GM10266 (cell line): ENCODE results near the gene PITRM1.
"Not testable (repeated sequence)": the region's sequence is repeated elsewhere in the genome, so short reads cannot be mapped to it uniquely, and the experiment has no call there.

Experiments used
- DNase-seq: peaks from one replicate; pipeline ENCODE4 v3.0.0; 2012; ENCODE audit errors: extremely low spot score
- TF ChIP-seq, protein P1 (sequence below): IDR thresholded peaks from 2 replicates; pipeline ENCODE4 v1.5.1; 2012; ENCODE audit warnings: mild to moderate bottlenecking, low read depth; ENCODE audit not compliant: control insufficient read depth, insufficient read depth; ENCODE audit errors: missing control alignments

PITRM1 gene, protein sequence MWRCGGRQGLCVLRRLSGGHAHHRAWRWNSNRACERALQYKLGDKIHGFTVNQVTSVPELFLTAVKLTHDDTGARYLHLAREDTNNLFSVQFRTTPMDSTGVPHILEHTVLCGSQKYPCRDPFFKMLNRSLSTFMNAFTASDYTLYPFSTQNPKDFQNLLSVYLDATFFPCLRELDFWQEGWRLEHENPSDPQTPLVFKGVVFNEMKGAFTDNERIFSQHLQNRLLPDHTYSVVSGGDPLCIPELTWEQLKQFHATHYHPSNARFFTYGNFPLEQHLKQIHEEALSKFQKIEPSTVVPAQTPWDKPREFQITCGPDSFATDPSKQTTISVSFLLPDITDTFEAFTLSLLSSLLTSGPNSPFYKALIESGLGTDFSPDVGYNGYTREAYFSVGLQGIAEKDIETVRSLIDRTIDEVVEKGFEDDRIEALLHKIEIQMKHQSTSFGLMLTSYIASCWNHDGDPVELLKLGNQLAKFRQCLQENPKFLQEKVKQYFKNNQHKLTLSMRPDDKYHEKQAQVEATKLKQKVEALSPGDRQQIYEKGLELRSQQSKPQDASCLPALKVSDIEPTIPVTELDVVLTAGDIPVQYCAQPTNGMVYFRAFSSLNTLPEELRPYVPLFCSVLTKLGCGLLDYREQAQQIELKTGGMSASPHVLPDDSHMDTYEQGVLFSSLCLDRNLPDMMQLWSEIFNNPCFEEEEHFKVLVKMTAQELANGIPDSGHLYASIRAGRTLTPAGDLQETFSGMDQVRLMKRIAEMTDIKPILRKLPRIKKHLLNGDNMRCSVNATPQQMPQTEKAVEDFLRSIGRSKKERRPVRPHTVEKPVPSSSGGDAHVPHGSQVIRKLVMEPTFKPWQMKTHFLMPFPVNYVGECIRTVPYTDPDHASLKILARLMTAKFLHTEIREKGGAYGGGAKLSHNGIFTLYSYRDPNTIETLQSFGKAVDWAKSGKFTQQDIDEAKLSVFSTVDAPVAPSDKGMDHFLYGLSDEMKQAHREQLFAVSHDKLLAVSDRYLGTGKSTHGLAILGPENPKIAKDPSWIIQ

DNA sequence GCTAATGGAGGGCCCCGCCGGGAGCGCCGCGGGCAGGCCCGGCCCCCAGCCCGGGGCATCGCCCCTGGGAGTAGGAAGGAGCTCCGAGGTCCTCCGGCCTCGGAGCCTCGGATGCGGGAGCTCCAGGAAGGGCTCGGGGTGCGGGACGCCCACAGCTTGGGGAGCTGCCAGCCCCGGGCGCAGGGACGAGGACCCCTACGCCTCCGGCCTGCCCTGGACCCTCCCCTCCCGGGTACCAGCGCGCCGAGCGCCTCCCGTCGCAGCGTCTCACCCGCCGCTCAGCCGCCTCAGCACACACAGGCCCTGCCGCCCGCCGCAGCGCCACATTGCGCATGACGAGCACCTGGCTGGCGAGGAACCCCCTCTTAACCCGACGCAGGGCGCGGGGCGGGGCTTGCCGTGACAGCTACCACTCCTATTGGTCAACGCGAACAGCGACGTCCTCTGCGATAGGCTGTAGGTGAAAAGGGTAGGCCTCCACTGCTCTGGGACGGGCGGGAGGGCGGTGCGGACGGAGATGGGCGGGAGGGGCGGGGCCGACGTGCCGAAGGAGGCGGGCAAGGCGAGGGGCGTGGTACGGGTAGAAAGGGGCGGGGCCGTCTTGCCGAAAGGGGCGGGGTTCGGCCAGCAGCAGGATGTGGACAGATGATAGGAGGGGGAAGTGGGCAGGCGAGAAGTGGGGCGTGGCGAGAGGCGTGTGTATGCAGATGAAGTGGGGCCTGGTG is at the start of gene PITRM1:
TSS of gene PITRM1 (minus strand) at position 337 of the 725 bp plus-strand sequence. CDS start at position 327, 10 bp downstream.
- TF ChIP-seq, protein P1, sequence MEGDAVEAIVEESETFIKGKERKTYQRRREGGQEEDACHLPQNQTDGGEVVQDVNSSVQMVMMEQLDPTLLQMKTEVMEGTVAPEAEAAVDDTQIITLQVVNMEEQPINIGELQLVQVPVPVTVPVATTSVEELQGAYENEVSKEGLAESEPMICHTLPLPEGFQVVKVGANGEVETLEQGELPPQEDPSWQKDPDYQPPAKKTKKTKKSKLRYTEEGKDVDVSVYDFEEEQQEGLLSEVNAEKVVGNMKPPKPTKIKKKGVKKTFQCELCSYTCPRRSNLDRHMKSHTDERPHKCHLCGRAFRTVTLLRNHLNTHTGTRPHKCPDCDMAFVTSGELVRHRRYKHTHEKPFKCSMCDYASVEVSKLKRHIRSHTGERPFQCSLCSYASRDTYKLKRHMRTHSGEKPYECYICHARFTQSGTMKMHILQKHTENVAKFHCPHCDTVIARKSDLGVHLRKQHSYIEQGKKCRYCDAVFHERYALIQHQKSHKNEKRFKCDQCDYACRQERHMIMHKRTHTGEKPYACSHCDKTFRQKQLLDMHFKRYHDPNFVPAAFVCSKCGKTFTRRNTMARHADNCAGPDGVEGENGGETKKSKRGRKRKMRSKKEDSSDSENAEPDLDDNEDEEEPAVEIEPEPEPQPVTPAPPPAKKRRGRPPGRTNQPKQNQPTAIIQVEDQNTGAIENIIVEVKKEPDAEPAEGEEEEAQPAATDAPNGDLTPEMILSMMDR = no peak
- peak; percentile 98 for DNase-seq

DNA sequence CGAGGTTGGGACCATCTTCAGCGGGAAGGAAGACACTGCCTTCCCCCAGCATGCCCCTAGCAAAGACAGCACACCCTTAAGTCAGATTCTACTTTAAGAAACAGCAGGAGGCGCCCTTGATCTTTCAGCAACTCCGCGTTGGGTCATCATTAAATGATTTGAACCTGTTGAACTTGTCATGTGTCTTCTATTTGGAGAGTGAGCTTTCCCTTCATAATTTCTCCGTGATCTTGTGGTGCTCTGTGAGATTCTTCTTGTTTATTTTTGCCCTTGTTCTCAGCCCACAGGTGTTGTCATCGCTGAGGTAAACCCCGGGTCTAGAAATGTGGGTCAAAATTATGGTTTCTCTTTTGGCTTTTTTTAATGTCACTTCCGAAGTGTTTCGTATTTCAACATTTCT is 49.5 kb upstream of the PITRM1 start:
- TF ChIP-seq, protein P1 = no peak

DNA sequence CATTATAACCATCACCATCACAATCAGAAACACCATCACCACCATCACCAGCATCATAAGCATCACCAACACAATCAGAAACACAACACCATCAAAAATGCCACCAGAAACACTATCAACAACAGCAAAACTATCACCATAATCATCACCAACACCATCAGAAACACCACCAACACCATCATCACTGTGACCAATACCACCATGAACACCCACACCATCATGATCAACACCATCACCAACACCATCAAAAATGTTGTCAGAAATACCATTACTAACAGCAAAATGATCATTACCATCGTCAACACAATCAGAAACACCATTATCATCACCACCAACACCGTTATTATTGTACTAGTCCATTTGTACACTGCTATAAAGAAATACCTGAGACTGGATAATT is 49.0 kb upstream of the PITRM1 start:
- DNase-seq = not testable (repeated sequence)

More for the DNA sequence above, 49.5 kb upstream of the PITRM1 start:
- no peak for DNase-seq

DNA sequence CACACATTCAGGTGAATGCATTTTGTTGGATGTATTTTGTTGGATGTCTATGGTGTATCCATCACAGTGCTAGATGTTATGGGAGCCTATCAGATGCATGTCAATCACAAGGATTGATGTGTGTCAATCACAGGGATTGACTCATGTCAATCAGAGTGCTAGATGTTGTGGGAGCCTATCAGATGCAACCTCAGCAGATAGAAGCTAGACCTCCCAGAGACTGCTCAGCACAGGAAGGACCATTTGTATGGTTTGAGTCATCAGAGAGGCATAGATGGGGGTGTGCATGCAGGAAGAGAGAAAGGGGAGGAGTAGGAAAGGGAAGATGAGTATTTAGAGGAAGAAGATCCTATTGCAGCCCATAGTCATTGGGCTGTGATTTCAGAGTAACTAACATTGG is 48.3 kb upstream of the PITRM1 start:
- no peak for DNase-seq

GRCh38 chr10:3219021-3219628 is 46.5 kb upstream of the PITRM1 start:
- DNase-seq = not testable (repeated sequence)

More for the DNA sequence above, 48.3 kb upstream of the PITRM1 start:
- TF ChIP-seq, protein P1 = no peak

DNA sequence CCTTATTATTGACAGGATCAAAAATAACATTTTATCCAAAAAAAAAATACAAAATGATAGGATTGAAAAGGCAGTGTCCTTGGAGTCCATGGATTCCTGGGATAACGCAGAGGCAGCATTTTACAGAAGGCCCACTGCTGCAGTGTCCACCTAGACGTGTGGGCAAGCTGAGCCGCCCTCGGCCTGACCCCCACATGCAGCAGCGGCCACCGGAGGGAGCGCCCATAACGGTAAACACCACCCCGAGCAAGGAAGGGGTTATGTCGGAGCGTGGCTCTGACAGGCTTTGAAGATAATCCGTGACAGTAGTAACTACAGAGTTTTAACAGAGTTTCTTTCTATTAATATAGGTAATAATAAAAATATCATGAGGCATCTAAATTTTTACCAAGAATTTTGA is 45.3 kb upstream of the PITRM1 start:
- TF ChIP-seq, protein P1 = no peak

DNA sequence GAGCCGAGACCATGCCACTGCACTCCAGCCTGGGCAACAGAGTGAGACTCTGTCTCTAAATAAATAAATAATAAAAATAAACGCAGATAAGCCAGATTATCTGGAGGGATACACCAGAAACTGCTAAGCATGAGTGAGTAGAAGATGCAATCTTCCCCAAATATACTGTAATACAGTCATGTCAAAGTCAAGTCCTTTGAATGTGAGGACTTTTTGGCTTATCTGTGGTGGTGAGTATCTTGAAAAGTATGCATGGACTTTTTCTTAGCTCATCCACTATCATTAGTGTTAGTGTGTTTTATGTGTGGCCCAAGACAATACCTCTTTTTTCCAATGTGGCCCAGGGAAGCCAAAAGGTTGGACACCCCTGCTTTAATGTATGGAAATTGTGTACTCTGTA is 44.7 kb upstream of the PITRM1 start:
- TF ChIP-seq, protein P1 = no peak
- DNase-seq = no peak

More for the DNA sequence above, 45.3 kb upstream of the PITRM1 start:
- DNase-seq = no peak
